Measurements from ENCODE around the gene MAP3K7. TPM values are rescaled to one million over a fixed set of nuclear protein-coding genes. Genes with fewer than 3 reads are reported as not detected.

Gene MAP3K7
- total and polyA plus RNA-seq, 2 of the 8 experiments (the other 6 are each of a cell fraction or from before 2014, with no cell fraction given), result 27.3 to 34.8 TPM

DNA sequence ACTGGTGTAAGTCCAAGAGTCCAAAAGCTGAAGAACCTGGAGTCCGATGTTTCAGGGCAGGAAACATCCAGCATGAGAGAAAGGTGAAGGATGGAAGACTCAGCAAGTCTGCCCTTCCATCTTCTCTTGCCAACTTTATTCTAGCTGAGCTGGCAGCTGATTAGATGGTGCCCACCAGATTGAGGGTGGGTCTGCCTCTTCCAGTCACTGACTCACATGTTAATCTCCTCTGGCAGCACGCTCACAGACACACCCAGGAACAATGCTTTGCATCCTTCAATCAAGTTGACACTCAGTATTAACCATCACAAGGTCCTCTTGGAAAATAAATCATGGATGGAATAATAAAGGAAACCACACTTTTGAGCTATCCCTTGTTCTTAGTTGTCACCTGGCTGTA is 121.2 kb downstream of the MAP3K7 start:
- Histone ChIP-seq H2BK12ac (ENCODE audit: low read depth, low read length) (no peak overlapping the region), H3K4me1 (replicated peaks in 1 of 4; ENCODE audit: control insufficient read depth in 3 of 4, insufficient read depth in 4 of 4, low read length in 3 of 4) (no peaks in the 10 kb centered on the region), H3K79me2 (ENCODE audit: control insufficient read depth in 1 of 2, insufficient read depth in 2 of 2, low read length in 2 of 2) (no peaks in the 10 kb centered on the region), H3K36me3 (ENCODE audit: control insufficient read depth in 2 of 4, insufficient read depth in 4 of 4, low read length in 3 of 4) (no peaks in the 10 kb centered on the region), H3K4ac (replicated peaks; ENCODE audit: insufficient read length, low read depth, low read length) (no peak overlapping the region), H3K14ac (ENCODE audit: insufficient read length) (no peak overlapping the region), H4K5ac (ENCODE audit: insufficient read length, low read depth, low read length) (no peak overlapping the region), H3K9ac (replicated peaks in 1 of 4; ENCODE audit: extremely low read depth in 1 of 4, low read depth in 3 of 4, low read length in 3 of 4) (no peak overlapping the region), H4K91ac (replicated peaks; ENCODE audit: insufficient read length, low read length) (no peak overlapping the region), H3K4me3 (ENCODE audit: extremely low read depth in 1 of 4, insufficient read depth in 2 of 4, low read depth in 3 of 4, low read length in 4 of 4) (no peak overlapping the region), H3K27ac (ENCODE audit: low read depth, low read length) (no peak overlapping the region), H3K23ac (ENCODE audit: insufficient read length) (no peak overlapping the region), H3K56ac (replicated peaks; ENCODE audit: insufficient read length, low read depth, low read length) (no peak overlapping the region), H3K23me2 (ENCODE audit: low read depth, low read length) (no peaks in the 10 kb centered on the region), H3K9me3 (ENCODE audit: insufficient read depth in 2 of 2, low read depth in 1 of 2, low read length in 1 of 2) (no peaks in the 10 kb centered on the region), H2BK5ac (ENCODE audit: low read depth, low read length) (no peak overlapping the region), H3K27me3 (replicated peaks in 1 of 4; ENCODE audit: control insufficient read depth in 3 of 4, extremely low read depth in 1 of 4, insufficient read depth in 3 of 4, low read length in 3 of 4) (no peaks in the 10 kb centered on the region), H2BK20ac (ENCODE audit: low read length) (no peak overlapping the region), H3K79me1 (ENCODE audit: low read depth, low read length) (no peaks in the 10 kb centered on the region), H2AK5ac (ENCODE audit: low read depth, low read length) (no peak overlapping the region), H3K4me2 (ENCODE audit: insufficient read depth in 1 of 2, low read depth in 2 of 2, low read length in 2 of 2) (no peak overlapping the region), H2BK15ac (ENCODE audit: low read length) (no peak overlapping the region), H4K20me1 (replicated peaks in 1 of 2; ENCODE audit: control insufficient read depth in 1 of 2, insufficient read depth in 2 of 2, low read length in 2 of 2) (no peaks in the 10 kb centered on the region), H3K18ac (ENCODE audit: extremely low read depth, low read length) (no peak overlapping the region), H4K8ac (ENCODE audit: extremely low read depth, insufficient read depth, low read length) (no peak overlapping the region), H2AFZ (ENCODE audit: low read length) (no peak overlapping the region), H2BK120ac (replicated peaks; ENCODE audit: low read depth, low read length) (no peak overlapping the region)
- DNase-seq (ENCODE audit: low read depth in 1 of 2, low spot score in 2 of 2) (no peak), FAIRE-seq (no peak)
- 90% methylated on average over 2 of the region's 2 CpGs; no CpG with 5 or more reads in 1 of the 2 experiments for WGBS, 2 experiments (ENCODE audit: extremely low coverage in 1 of 2, insufficient coverage in 1 of 2, insufficient read length in 1 of 2, insufficient replicate concordance in 2 of 2, low coverage in 1 of 2, low lambda C conversion rate in 2 of 2, missing lambda C conversion rate in 1 of 2)
- ChIA-PET POLR2A (ENCODE audit: partially characterized antibody) (interaction anchor here (1.3 kb wide), 1 partner anchor 11 kb away, joined by 4 read pairs; no protein-coding TSS in a partner anchor), CTCF (ENCODE audit: partially characterized antibody) (interaction anchor here (0.5 to 3.0 kb wide), 6 partner anchors 10 to 173 kb away, joined by 3 to 29 read pairs (median 4); no protein-coding TSS in a partner anchor)
- no peak for TF ChIP-seq SUZ12 (IDR thresholded peaks at IDR 0.05; ENCODE audit: low read length)
- TF ChIP-seq, protein P1, sequence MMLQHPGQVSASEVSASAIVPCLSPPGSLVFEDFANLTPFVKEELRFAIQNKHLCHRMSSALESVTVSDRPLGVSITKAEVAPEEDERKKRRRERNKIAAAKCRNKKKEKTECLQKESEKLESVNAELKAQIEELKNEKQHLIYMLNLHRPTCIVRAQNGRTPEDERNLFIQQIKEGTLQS (IDR thresholded peaks at IDR 0.05; ENCODE audit: insufficient read depth, low read depth, low read length), result no peak
- TF ChIP-seq RBBP5 (IDR thresholded peaks at IDR 0.05; ENCODE audit: borderline replicate concordance, low read depth, low read length), result no peak
- no peak for TF ChIP-seq HDAC2 (IDR thresholded peaks at IDR 0.05; ENCODE audit: borderline replicate concordance in 1 of 2, low read depth in 2 of 2, low read length in 2 of 2)

All from H1 (cell line).